K562 (cell line): ENCODE results near the gene TBC1D20.

ENCODE experiments used
- RNF2 ChIP-seq: sonication (generic); IDR thresholded peaks from 2 replicates; pipeline ENCODE4 v1.6.1; 2016
- ZZZ3 ChIP-seq: fragments of 450-650 bp; IDR thresholded peaks from 2 replicates; pipeline ENCODE4 v1.6.1; 2016; ENCODE audit warnings: antibody characterized with exemption, mild to moderate bottlenecking, moderate library complexity
- TF ChIP-seq, protein P1 (sequence below), 3 experiments: IDR thresholded peaks in 2 of 3; conservative IDR thresholded peaks in 1 of 3; 2 replicates each; pipeline ENCODE4 v1.5.1; 2011 to 2012; ENCODE audit warnings: low read length in 3 of 3, mild to moderate bottlenecking in 3 of 3, control low read depth in 2 of 3, improper control_type of control experiment in 1 of 3, inconsistent platforms in 1 of 3, low read depth in 1 of 3, mixed read lengths in 1 of 3, moderate library complexity in 1 of 3; ENCODE audit not compliant: insufficient read depth in 2 of 3

GRCh38 chr20:436476-436875, 25.9 kb downstream of the TBC1D20 start:
- TF ChIP-seq ZZZ3 (no peak), RNF2 (no peak)
- TF ChIP-seq, protein P1, sequence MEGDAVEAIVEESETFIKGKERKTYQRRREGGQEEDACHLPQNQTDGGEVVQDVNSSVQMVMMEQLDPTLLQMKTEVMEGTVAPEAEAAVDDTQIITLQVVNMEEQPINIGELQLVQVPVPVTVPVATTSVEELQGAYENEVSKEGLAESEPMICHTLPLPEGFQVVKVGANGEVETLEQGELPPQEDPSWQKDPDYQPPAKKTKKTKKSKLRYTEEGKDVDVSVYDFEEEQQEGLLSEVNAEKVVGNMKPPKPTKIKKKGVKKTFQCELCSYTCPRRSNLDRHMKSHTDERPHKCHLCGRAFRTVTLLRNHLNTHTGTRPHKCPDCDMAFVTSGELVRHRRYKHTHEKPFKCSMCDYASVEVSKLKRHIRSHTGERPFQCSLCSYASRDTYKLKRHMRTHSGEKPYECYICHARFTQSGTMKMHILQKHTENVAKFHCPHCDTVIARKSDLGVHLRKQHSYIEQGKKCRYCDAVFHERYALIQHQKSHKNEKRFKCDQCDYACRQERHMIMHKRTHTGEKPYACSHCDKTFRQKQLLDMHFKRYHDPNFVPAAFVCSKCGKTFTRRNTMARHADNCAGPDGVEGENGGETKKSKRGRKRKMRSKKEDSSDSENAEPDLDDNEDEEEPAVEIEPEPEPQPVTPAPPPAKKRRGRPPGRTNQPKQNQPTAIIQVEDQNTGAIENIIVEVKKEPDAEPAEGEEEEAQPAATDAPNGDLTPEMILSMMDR (IDR thresholded peaks at IDR 0.05 in 2 of 3, conservative IDR thresholded peaks at IDR 0.05 in 1 of 3; ENCODE audit: insufficient read depth in 2 of 3, low read depth in 1 of 3, low read length in 3 of 3) = no peak
